AML-193 (cell line): ENCODE measurements around the gene ACTR2.
"Not testable (repeated sequence)": the region's sequence is repeated elsewhere in the genome, so short reads cannot be mapped to it uniquely, and the experiment has no call there.

Experiments
- DNase-seq, 2 experiments: peaks; one replicate each; lab custom pipeline; 2025; lab: John Stamatoyannopoulos, UW

ACTR2 gene

GRCh38 chr2:65313126-65313953, 85.7 kb downstream of the ACTR2 start:
- DNase-seq: no peak

- DNase-seq: no peak
These were observed 86.3 kb downstream of the ACTR2 start for GRCh38 chr2:65313954-65314256.

GRCh38 chr2:65314801-65315441, 87.3 kb downstream of the ACTR2 start:
- DNase-seq: no peak

DNA sequence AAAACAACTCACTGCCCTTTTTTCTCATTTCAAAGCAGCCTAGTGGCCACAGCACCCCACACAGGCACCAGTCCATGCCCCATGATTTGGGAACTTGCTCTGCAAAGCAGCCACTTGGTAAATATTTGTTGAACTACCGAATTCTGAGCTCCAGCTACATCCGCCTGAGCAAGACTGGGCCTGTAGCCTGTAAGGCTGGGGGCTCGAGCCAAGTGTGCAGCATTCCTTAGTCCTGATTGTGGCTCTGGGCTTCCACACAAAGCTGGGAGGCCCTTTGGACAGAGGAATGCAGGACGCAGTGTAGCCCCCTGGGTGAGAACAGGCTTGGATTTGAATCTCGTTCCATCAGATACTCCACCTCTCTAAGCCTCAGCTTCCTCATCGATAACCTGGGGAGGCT, 88.4 kb downstream of the ACTR2 start:
- no peak for DNase-seq

DNA sequence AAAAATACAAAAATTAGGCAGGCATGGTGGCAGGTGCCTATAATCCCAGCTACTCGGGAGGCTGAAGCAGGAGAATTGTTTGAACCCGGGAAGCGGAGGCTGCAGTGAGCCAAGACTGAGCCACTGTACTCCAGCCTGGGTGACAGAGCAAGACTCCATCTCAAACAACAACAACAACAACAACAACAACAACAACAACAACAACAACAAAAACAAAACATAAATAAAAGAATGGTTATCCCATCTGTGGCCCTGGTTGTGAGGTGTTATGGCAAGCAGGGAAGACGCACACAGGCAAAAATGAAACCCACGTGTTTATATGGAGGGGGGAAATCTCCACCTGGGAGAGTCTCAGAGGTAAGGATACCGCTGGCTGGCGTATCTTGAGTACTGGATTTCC, 89.7 kb downstream of the ACTR2 start:
- not testable (repeated sequence) for DNase-seq

DNA sequence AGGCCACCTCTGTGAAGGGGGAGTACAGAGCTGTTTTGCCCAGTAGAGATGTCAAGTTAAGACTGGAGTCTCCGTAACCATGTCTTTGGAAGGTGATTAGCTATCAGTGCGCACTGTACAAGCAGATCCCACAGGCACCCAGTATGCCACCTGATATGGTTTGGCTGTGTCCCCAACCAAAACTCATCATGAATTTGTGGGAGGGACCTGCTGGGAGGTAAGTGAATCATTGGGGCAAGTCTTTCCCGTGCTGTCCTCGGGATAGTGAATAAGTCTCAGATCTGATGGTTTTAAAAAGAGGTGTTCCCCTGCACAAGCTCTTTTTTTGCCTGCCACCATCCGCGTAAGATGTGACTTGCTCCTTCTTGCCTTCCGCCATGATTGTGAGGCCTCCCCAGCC, 90.2 kb downstream of the ACTR2 start:
- no peak for DNase-seq

DNA sequence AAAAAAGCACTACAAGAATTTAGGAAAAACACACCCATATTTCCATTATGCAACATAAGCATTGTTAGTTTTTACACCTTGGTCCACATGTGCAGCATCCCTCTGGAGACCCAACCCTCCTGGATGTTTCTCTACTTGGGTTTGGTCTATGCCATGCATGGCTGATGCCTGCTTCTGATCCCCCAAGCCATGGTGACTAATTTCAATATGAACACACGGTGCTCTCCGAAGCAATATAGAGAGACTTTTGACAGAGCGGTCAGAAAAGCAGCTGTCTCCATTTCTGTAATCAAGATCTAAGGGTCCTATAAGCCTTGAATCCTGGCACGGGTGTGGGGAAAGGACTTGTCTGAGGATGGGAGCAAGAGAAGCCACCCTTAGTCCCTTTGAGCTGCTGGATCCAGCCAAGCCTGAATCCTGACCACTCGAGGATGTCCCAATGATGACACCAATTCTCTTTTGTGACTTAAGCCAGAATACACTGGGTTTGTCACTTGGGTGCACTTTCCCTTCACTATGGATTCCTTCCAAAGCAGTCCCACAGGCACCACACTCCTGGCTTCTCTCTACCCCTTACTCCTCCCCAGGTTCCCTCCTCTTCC, 91.5 kb downstream of the ACTR2 start:
- no peak for DNase-seq

DNA sequence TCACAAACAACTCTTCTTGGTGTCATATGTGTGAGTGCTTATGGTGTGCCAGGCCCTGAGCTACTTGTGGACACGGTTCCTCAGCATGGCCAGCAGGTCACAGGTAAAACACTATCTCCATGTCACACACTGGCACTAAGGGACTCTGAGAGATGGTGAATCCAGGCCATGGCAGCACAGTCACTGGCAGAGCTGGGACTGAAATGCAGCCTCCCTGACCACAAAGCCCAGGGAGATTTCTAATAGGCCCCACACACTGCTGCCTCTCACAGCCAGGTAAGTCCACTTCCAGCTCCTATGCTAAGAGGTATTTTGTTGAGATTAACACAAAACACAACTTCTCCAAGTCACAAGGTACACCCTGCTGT, 92.0 kb downstream of the ACTR2 start:
- DNase-seq: no peak

DNA sequence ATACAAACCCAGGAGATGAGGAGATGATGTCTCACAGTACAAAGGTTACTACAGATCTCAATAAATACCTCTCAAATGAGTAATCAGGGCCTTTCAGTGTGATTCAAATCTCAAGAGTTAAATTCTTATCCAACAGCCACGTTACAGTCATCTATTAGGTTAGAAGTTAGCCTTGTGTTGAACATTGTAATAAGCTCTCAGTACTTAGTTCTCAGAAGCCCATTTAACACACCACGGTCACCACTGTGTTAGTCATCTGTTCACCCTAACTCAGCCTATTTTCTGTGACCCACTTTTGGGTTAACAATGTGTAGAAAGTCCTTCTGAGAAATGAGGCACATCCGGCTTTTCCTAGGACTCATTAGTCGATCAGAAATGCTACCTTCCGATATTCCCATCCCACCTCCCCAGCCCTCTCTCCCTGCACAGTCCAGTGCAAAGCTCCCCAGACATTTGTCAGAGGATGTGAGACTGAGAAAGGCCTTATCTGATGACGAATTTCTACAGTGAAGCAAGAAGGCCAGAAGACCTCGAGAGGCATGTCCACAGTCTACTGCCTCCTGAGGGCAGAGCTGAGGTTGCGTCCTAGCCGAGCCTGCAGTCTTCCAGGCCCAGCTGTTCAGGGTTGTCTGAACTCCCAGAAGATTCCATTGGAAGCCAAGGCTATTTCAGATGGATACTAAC, 92.6 kb downstream of the ACTR2 start:
- no peak for DNase-seq
